K562 (cell line): ENCODE data around the gene PCMTD2. TPM values are rescaled to one million over a fixed set of nuclear protein-coding genes. Genes with fewer than 3 reads are reported as not detected.

ENCODE experiments used
- ATAC-seq: fragments of 200-7000 bp; cut with Tn5 transposase; 3 replicates; pipeline ENCODE4 v1.9.1; 2020; ENCODE audit warnings: moderate library complexity
- BruUV-seq: library from RNA; stranded (reverse); fragments of 400-500 nt; replicated peaks from 2 replicates; lab custom pipeline; 2021; lab: Mats Ljungman, UMichigan
- CTCF ChIA-PET: fragments of 300-600 bp; formaldehyde crosslinking; extraction: SDS; loops from one replicate; lab custom pipeline; 2021; ENCODE audit warnings: low intra/inter-chr PET ratio; lab: Yijun Ruan, JAX
- POLR2A ChIA-PET: fragments of 300-600, 350-650 bp; sonication (Branson Sonifier 250); formaldehyde crosslinking; extraction: SDS; loops from one replicate; lab custom pipeline; 2021; ENCODE audit warnings: antibody characterized with exemption, inconsistent platforms; lab: Yijun Ruan, JAX
- DNase-seq, 4 experiments: peaks; one replicate each; pipeline versions ENCODE4 v3.0.0 to v3.0.0-alpha.2; 2011 to 2018; ENCODE audit warnings: low spot score in 3 of 4, mixed read lengths in 3 of 4; ENCODE audit errors: extremely low read depth in 1 of 4
- FAIRE-seq: peaks from 2 replicates; lab custom pipeline; 2011; peaks lifted over from hg19 to GRCh38; lab: Jason Lieb, UNC
- H2AFZ ChIP-seq: 2 replicates; pipeline ENCODE4 v1.6.0; 2011; ENCODE audit warnings: low read depth, low read length, control low read depth, inconsistent platforms
- H3K27ac ChIP-seq: fragments of 200-600 bp; 3 replicates; pipeline ENCODE4 v1.8.0; 2011; ENCODE audit warnings: low read depth, mild to moderate bottlenecking, control low read depth, inconsistent platforms, low read length, moderate library complexity, mixed read lengths; ENCODE audit errors: extremely low read depth
- H3K27me3 ChIP-seq, 2 experiments: fragments of 300-600 bp in 1 of 2; 2 replicates in 1 of 2; 3 replicates in 1 of 2; pipeline versions ENCODE4 v1.6.0 to v1.8.0; 2011; ENCODE audit warnings: inconsistent platforms in 2 of 2, low read length in 2 of 2, mild to moderate bottlenecking in 1 of 2, mixed read lengths in 1 of 2, moderate library complexity in 1 of 2; ENCODE audit not compliant: control insufficient read depth in 2 of 2, insufficient read depth in 2 of 2
- H3K36me3 ChIP-seq: fragments of 300-600 bp; 3 replicates; pipeline ENCODE4 v1.8.0; 2011; ENCODE audit warnings: mild to moderate bottlenecking, low read length, inconsistent platforms; ENCODE audit not compliant: control insufficient read depth, insufficient read depth
- H3K4me1 ChIP-seq, 2 experiments: fragments of 200-600 bp in 1 of 2; replicated peaks in 1 of 2; 2 replicates in 1 of 2; 3 replicates in 1 of 2; pipeline versions ENCODE4 v1.5.1 to v1.8.0; 2011; ENCODE audit warnings: inconsistent platforms in 2 of 2, low read length in 2 of 2, mild to moderate bottlenecking in 1 of 2, mixed read lengths in 1 of 2, moderate library complexity in 1 of 2; ENCODE audit not compliant: control insufficient read depth in 2 of 2, insufficient read depth in 2 of 2
- H3K4me2 ChIP-seq: 2 replicates; pipeline ENCODE4 v1.6.1; 2011; ENCODE audit warnings: low read length, control low read depth, inconsistent platforms, mixed read lengths; ENCODE audit not compliant: insufficient read depth
- H3K4me3 ChIP-seq: fragments of 200-600 bp; sonication (generic), shearing (Covaris generic); 2 replicates; pipeline ENCODE4 v1.5.1; 2016; ENCODE audit warnings: control low read depth, inconsistent platforms
- H3K79me2 ChIP-seq: fragments of 200-600 bp; 3 replicates; pipeline ENCODE4 v1.8.0; 2011; ENCODE audit warnings: low read length, inconsistent platforms; ENCODE audit not compliant: control insufficient read depth, insufficient read depth
- H3K9ac ChIP-seq, 2 experiments: 2 replicates each; pipeline versions ENCODE4 v1.6.0 to v1.6.1; 2011; ENCODE audit warnings: low read depth in 2 of 2, low read length in 2 of 2, control low read depth in 1 of 2, inconsistent platforms in 1 of 2, mild to moderate bottlenecking in 1 of 2, mixed read lengths in 1 of 2; ENCODE audit not compliant: insufficient read depth in 1 of 2
- H3K9me1 ChIP-seq: one replicate; pipeline ENCODE4 v1.6.0; 2011; ENCODE audit warnings: inconsistent platforms, mild to moderate bottlenecking, low read length, moderate library complexity; ENCODE audit not compliant: control insufficient read depth, insufficient read depth
- H3K9me3 ChIP-seq: replicated peaks from 2 replicates; pipeline ENCODE4 v1.5.1; 2011; ENCODE audit warnings: low read depth, low read length, inconsistent platforms; ENCODE audit not compliant: control insufficient read depth, insufficient read depth
- H4K20me1 ChIP-seq: replicated peaks from 2 replicates; pipeline ENCODE4 v1.6.1; 2011; ENCODE audit warnings: low read length, inconsistent platforms, mixed read lengths; ENCODE audit not compliant: control insufficient read depth, insufficient read depth
- EP400 ChIP-seq: fragments of 450-650 bp; IDR thresholded peaks from 2 replicates; pipeline ENCODE4 v1.6.1; 2017; ENCODE audit warnings: antibody characterized with exemption, mild to moderate bottlenecking, moderate library complexity
- HDAC1 ChIP-seq, 2 experiments: fragments of 450-650 bp; IDR thresholded peaks; 2 replicates each; pipeline ENCODE4 v1.6.1; 2016 to 2017; ENCODE audit warnings: inconsistent platforms in 1 of 2, mild to moderate bottlenecking in 1 of 2, moderate library complexity in 1 of 2
- HOXB6 ChIP-seq: fragments of 250-450 bp; sonication (Bioruptor Pico); IDR thresholded peaks from 2 replicates; pipeline ENCODE4 v1.5.1; 2022; ENCODE audit warnings: mild to moderate bottlenecking, borderline replicate concordance
- KAT8 ChIP-seq: fragments of 450-650 bp; IDR thresholded peaks from 2 replicates; pipeline ENCODE4 v1.6.1; 2016; ENCODE audit warnings: low read depth, mild to moderate bottlenecking
- KDM1A ChIP-seq, 2 experiments: fragments of 450-650 bp; IDR thresholded peaks; 2 replicates each; pipeline ENCODE4 v1.6.1; 2016; ENCODE audit warnings: mild to moderate bottlenecking in 2 of 2
- MAFF ChIP-seq: IDR thresholded peaks from 2 replicates; pipeline ENCODE4 v1.6.1; 2012; ENCODE audit warnings: low read length, improper control_type of control experiment
- NCOA2 ChIP-seq, 2 experiments: fragments of 450-650 bp; IDR thresholded peaks; 2 replicates each; pipeline ENCODE4 v1.6.1; 2018; ENCODE audit warnings: mild to moderate bottlenecking in 2 of 2, moderate library complexity in 1 of 2; ENCODE audit not compliant: partially characterized antibody in 2 of 2
- RFX1 ChIP-seq: fragments of 450-650 bp; IDR thresholded peaks from 2 replicates; pipeline ENCODE4 v1.6.1; 2016; ENCODE audit warnings: mild to moderate bottlenecking, moderate library complexity
- WGBS: fragments of 100-300 bp; shearing (Covaris generic); methylation state at CpG from one replicate; pipeline ENCODE4 v1.1.6; 2016; ENCODE audit warnings: low coverage, mixed read lengths; ENCODE audit not compliant: insufficient coverage; ENCODE audit errors: missing lambda C conversion rate; 5-methylcytosine and 5-hydroxymethylcytosine counted together
- in situ Hi-C: fragments of 300-500 bp; cut with MboI; formaldehyde crosslinking; loops from 4 replicates; pipeline ENCODE4 v1.15.0; 2018; ENCODE audit warnings: inconsistent platforms, mixed read lengths
- intact Hi-C: fragments of 100-400 bp; cut with micrococcal nuclease; formaldehyde crosslinking; loops from 2 replicates; pipeline ENCODE4 v1.14.2; 2022
- polyA plus RNA-seq, 8 experiments: library from polyadenylated mRNA; depleted of rRNA in 4 of 8; stranded (reverse) in 5 of 8; unstranded in 3 of 8; fragments of >200 nt; fragmentation: Nextera tagmentation in 2 of 8; fragmentation: Illumina TruSeq in 1 of 8; extraction: Ambion mirVana in 2 of 8; extraction: Trizol in 1 of 8; gene quantifications; 2 replicates each; pipeline versions ENCODE4 v1.2.1 to v1.2.3, GENCODE V29; 2011 to 2014; ENCODE audit warnings: inconsistent platforms in 1 of 8, missing spikeins in 1 of 8
- total RNA-seq, 7 experiments: library from RNA; depleted of rRNA in 6 of 7; stranded (reverse); fragments of >200 nt in 6 of 7; fragmentation: Illumina TruSeq in 2 of 7; extraction: Trizol in 2 of 7; gene quantifications; 2 replicates each; pipeline versions ENCODE4 v1.2.1 to v1.2.3, GENCODE V29; 2011 to 2021; ENCODE audit warnings: low replicate concordance in 1 of 7
- TF ChIP-seq, protein P1 (sequence below): fragments of 250-450 bp; sonication (Bioruptor Pico); IDR thresholded peaks from 2 replicates; pipeline ENCODE4 v1.9.0; 2021; ENCODE audit warnings: mild to moderate bottlenecking
- TF ChIP-seq, protein P2 (sequence below): sonication (generic); formaldehyde crosslinking; IDR thresholded peaks from 2 replicates; pipeline ENCODE4 v1.8.1; 2023; ENCODE audit warnings: missing genetic modification reagents, mild to moderate bottlenecking, borderline replicate concordance
- TF ChIP-seq, protein P3 (sequence below): fragments of 450-650 bp; formaldehyde crosslinking; IDR thresholded peaks from 2 replicates; pipeline ENCODE4 v1.4.0; 2020; ENCODE audit warnings: mild to moderate bottlenecking, moderate library complexity
- TF ChIP-seq, protein P4 (sequence below), 2 experiments: IDR thresholded peaks; 2 replicates each; pipeline ENCODE4 v1.6.1; 2011; ENCODE audit warnings: borderline replicate concordance in 1 of 2, control low read depth in 1 of 2, low read depth in 1 of 2, low read length in 1 of 2, mild to moderate bottlenecking in 1 of 2, mixed read lengths in 1 of 2, moderate library complexity in 1 of 2; ENCODE audit not compliant: insufficient read depth in 1 of 2, insufficient read length in 1 of 2, poor library complexity in 1 of 2, severe bottlenecking in 1 of 2; ENCODE audit errors: extremely low read depth in 1 of 2
- TF ChIP-seq, protein P5 (sequence below): sonication (generic); formaldehyde crosslinking; IDR thresholded peaks from 2 replicates; pipeline ENCODE4 v1.5.0; 2020; ENCODE audit warnings: missing genetic modification reagents

PCMTD2 gene
- total and polyA plus RNA-seq, 9 of the 15 experiments (the other 6 are each of a cell fraction or from before 2014, with no cell fraction given): 11.3 to 49.3 (median 28.4) TPM

DNA sequence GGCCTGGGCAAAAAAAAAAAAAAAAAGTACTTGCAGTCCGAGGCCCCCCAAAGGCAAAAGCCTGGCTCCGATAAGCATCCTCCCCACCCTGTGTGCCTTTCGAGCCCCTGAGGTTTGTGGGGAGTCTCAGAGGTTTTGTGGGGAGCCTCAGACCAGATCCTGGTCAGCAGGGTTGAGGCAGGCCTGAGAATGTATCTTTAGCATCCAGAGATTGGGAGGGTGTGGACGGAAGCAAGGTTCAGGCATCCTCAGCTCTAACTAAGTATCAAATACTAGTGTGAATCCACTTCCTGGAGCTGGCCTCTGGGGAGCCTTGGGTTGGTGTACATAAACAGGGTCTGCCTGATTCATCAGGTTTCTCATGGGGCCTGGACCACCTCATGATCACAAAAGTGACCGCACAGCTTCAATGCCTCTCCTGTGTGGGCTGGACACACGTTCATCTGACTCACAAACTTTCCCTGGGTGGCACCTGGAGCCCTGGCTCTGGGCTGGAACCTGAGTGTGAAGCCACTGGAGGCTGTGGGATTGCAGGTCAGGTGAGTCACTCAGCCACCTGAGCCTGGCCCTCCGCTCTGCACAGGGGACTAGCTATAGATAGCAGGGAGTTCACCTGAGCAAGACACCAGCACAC, 24.4 kb downstream of the PCMTD2 start:
- in situ Hi-C loops (no loop called here), intact Hi-C loops (no loop called here)
- Histone ChIP-seq H3K9me3 (peaks cover 4% of the 10 kb centered on the region), H3K36me3 (no peaks in the 10 kb centered on the region), H4K20me1 (no peaks in the 10 kb centered on the region), H3K4me3 (no peak overlapping the region), H3K9me1 (peaks cover 4% of the 10 kb centered on the region), H3K27me3 (no peaks in the 10 kb centered on the region), H3K79me2 (no peaks in the 10 kb centered on the region), H3K4me2 (no peak overlapping the region), H3K9ac (no peak overlapping the region), H3K27ac (no peak overlapping the region), H3K4me1 (no peaks in the 10 kb centered on the region), H2AFZ (no peak overlapping the region)
- BruUV-seq: no TSS peak
- FAIRE-seq (no peak), ATAC-seq (no peak), DNase-seq (no peak)
- WGBS: 41% methylated on average over 7 of the region's 7 CpGs
- POLR2A ChIA-PET: no interaction called here
- CTCF ChIA-PET: interaction anchor here (0.6 kb wide), 1 partner anchor 20 kb away, joined by 6 read pairs; no protein-coding TSS in a partner anchor
- TF ChIP-seq NCOA2 (IDR thresholded peaks at IDR 0.05; ENCODE audit: partially characterized antibody in 2 of 2) (no peak), KDM1A (IDR thresholded peaks at IDR 0.05) (no peak), MAFF (no peak), HOXB6 (no peak), HDAC1 (IDR thresholded peaks at IDR 0.05) (no peak), KAT8 (no peak), RFX1 (no peak), EP400 (no peak)
- TF ChIP-seq, protein P1, sequence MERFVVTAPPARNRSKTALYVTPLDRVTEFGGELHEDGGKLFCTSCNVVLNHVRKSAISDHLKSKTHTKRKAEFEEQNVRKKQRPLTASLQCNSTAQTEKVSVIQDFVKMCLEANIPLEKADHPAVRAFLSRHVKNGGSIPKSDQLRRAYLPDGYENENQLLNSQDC (CRISPR knock-in tag): no peak
- TF ChIP-seq, protein P2, sequence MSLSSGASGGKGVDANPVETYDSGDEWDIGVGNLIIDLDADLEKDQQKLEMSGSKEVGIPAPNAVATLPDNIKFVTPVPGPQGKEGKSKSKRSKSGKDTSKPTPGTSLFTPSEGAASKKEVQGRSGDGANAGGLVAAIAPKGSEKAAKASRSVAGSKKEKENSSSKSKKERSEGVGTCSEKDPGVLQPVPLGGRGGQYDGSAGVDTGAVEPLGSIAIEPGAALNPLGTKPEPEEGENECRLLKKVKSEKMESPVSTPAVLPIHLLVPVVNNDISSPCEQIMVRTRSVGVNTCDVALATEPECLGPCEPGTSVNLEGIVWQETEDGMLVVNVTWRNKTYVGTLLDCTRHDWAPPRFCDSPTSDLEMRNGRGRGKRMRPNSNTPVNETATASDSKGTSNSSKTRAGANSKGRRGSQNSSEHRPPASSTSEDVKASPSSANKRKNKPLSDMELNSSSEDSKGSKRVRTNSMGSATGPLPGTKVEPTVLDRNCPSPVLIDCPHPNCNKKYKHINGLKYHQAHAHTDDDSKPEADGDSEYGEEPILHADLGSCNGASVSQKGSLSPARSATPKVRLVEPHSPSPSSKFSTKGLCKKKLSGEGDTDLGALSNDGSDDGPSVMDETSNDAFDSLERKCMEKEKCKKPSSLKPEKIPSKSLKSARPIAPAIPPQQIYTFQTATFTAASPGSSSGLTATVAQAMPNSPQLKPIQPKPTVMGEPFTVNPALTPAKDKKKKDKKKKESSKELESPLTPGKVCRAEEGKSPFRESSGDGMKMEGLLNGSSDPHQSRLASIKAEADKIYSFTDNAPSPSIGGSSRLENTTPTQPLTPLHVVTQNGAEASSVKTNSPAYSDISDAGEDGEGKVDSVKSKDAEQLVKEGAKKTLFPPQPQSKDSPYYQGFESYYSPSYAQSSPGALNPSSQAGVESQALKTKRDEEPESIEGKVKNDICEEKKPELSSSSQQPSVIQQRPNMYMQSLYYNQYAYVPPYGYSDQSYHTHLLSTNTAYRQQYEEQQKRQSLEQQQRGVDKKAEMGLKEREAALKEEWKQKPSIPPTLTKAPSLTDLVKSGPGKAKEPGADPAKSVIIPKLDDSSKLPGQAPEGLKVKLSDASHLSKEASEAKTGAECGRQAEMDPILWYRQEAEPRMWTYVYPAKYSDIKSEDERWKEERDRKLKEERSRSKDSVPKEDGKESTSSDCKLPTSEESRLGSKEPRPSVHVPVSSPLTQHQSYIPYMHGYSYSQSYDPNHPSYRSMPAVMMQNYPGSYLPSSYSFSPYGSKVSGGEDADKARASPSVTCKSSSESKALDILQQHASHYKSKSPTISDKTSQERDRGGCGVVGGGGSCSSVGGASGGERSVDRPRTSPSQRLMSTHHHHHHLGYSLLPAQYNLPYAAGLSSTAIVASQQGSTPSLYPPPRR (CRISPR knock-in tag): no peak
- TF ChIP-seq, protein P3, sequence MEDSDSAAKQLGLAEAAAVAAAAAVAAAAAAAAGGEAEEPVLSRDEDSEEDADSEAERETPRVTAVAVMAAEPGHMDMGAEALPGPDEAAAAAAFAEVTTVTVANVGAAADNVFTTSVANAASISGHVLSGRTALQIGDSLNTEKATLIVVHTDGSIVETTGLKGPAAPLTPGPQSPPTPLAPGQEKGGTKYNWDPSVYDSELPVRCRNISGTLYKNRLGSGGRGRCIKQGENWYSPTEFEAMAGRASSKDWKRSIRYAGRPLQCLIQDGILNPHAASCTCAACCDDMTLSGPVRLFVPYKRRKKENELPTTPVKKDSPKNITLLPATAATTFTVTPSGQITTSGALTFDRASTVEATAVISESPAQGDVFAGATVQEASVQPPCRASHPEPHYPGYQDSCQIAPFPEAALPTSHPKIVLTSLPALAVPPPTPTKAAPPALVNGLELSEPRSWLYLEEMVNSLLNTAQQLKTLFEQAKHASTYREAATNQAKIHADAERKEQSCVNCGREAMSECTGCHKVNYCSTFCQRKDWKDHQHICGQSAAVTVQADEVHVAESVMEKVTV (CRISPR knock-in tag): no peak
- TF ChIP-seq, protein P4, sequence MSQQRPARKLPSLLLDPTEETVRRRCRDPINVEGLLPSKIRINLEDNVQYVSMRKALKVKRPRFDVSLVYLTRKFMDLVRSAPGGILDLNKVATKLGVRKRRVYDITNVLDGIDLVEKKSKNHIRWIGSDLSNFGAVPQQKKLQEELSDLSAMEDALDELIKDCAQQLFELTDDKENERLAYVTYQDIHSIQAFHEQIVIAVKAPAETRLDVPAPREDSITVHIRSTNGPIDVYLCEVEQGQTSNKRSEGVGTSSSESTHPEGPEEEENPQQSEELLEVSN (IDR thresholded peaks at IDR 0.05; ENCODE audit: borderline replicate concordance in 1 of 2, extremely low read depth in 1 of 2, insufficient read depth in 1 of 2, insufficient read length in 1 of 2, low read depth in 1 of 2, low read length in 1 of 2, poor library complexity in 1 of 2, severe bottlenecking in 1 of 2): no peak
- TF ChIP-seq, protein P5, sequence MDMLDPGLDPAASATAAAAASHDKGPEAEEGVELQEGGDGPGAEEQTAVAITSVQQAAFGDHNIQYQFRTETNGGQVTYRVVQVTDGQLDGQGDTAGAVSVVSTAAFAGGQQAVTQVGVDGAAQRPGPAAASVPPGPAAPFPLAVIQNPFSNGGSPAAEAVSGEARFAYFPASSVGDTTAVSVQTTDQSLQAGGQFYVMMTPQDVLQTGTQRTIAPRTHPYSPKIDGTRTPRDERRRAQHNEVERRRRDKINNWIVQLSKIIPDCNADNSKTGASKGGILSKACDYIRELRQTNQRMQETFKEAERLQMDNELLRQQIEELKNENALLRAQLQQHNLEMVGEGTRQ (CRISPR knock-in tag): no peak
